ENCODE measurements around the gene AFF1. TPM values are rescaled to one million over a fixed set of nuclear protein-coding genes. Genes with fewer than 3 reads are reported as not detected.
A peak's percentile ranks its signal among the peaks of the same experiment; 100 is the strongest.
"Not testable (repeated sequence)": the region's sequence is repeated elsewhere in the genome, so short reads cannot be mapped to it uniquely, and the experiment has no call there.

Gene AFF1
- total RNA-seq, 3 donors from 2014 or later: 20.0 to 35.5 (median 26.5) TPM

GRCh38 chr4:86973668-86974067 lies 38.9 kb downstream of the AFF1 start:
- Mint-ChIP-seq H3K27me3 (ENCODE audit: low read depth) (no peaks in the 10 kb centered on the region), H3K9me3 (no peaks in the 10 kb centered on the region), H3K4me3 (no peak overlapping the region), H3K4me1 (ENCODE audit: low read depth) (peaks cover 61% of the 10 kb centered on the region), H3K36me3 (ENCODE audit: insufficient read depth) (peaks cover 3% of the 10 kb centered on the region)
- no peak for ATAC-seq
- no peak for DNase-seq

GRCh38 chr4:86974551-86974994 lies 39.8 kb downstream of the AFF1 start:
- peaks cover 68% of the 10 kb centered on the region for H3K4me1 Mint-ChIP-seq (ENCODE audit: low read depth)
- no peaks in the 10 kb centered on the region for H3K27me3 Mint-ChIP-seq (ENCODE audit: low read depth)
- no peaks in the 10 kb centered on the region for H3K9me3 Mint-ChIP-seq
- H3K36me3 Mint-ChIP-seq (ENCODE audit: insufficient read depth): peaks cover 3% of the 10 kb centered on the region
- DNase-seq (no peak), ATAC-seq (peak in 1 of 2 donors; percentile 26)
- H3K4me3 Mint-ChIP-seq: no peak overlapping the region

- DNase-seq (no peak), ATAC-seq (no peak)
- Mint-ChIP-seq H3K4me3 (no peak overlapping the region), H3K27me3 (ENCODE audit: low read depth) (no peaks in the 10 kb centered on the region), H3K9me3 (no peaks in the 10 kb centered on the region), H3K4me1 (ENCODE audit: low read depth) (peaks cover 63% of the 10 kb centered on the region), H3K36me3 (ENCODE audit: insufficient read depth) (no peaks in the 10 kb centered on the region)
Measured at GRCh38 chr4:86975927-86976326, 41.1 kb downstream of the AFF1 start.

- ATAC-seq (peak; percentile 32 to 33), DNase-seq (no peak)
- Mint-ChIP-seq H3K4me3 (no peak overlapping the region), H3K36me3 (ENCODE audit: insufficient read depth) (peaks cover 2% of the 10 kb centered on the region), H3K27me3 (ENCODE audit: low read depth) (no peaks in the 10 kb centered on the region), H3K4me1 (ENCODE audit: low read depth) (peaks cover 61% of the 10 kb centered on the region), H3K9me3 (no peaks in the 10 kb centered on the region)
Measured at GRCh38 chr4:86976801-86977485, 42.1 kb downstream of the AFF1 start.

GRCh38 chr4:86977621-86978184 lies 42.9 kb downstream of the AFF1 start:
- Mint-ChIP-seq H3K4me1 (ENCODE audit: low read depth) (peaks cover 63% of the 10 kb centered on the region), H3K4me3 (no peak overlapping the region), H3K9me3 (no peaks in the 10 kb centered on the region), H3K27me3 (ENCODE audit: low read depth) (no peaks in the 10 kb centered on the region), H3K36me3 (ENCODE audit: insufficient read depth) (peaks cover 4% of the 10 kb centered on the region)
- no peak for DNase-seq
- peak; percentile 70 to 86 for ATAC-seq

GRCh38 chr4:86978709-86979108 lies 43.9 kb downstream of the AFF1 start:
- Mint-ChIP-seq H3K36me3 (ENCODE audit: insufficient read depth) (peaks cover 4% of the 10 kb centered on the region), H3K9me3 (no peaks in the 10 kb centered on the region), H3K4me3 (no peak overlapping the region), H3K4me1 (ENCODE audit: low read depth) (peaks cover 54% of the 10 kb centered on the region), H3K27me3 (ENCODE audit: low read depth) (no peaks in the 10 kb centered on the region)
- ATAC-seq (no peak), DNase-seq (no peak)

GRCh38 chr4:86980230-86980629 lies 45.4 kb downstream of the AFF1 start:
- Mint-ChIP-seq H3K4me3 (no peak overlapping the region), H3K4me1 (ENCODE audit: low read depth) (peaks cover 43% of the 10 kb centered on the region), H3K9me3 (no peaks in the 10 kb centered on the region), H3K36me3 (ENCODE audit: insufficient read depth) (peaks cover 4% of the 10 kb centered on the region), H3K27me3 (ENCODE audit: low read depth) (no peaks in the 10 kb centered on the region)
- DNase-seq (no peak), ATAC-seq (no peak)

- Mint-ChIP-seq H3K36me3 (ENCODE audit: insufficient read depth) (peaks cover 4% of the 10 kb centered on the region), H3K9me3 (no peaks in the 10 kb centered on the region), H3K4me1 (ENCODE audit: low read depth) (peaks cover 34% of the 10 kb centered on the region), H3K27me3 (ENCODE audit: low read depth) (no peaks in the 10 kb centered on the region), H3K4me3 (no peak overlapping the region)
- DNase-seq: no peak
- ATAC-seq: peak; percentile 32 to 39
Measured at GRCh38 chr4:86981789-86982188, 47.0 kb downstream of the AFF1 start.

GRCh38 chr4:86985852-86986251 lies 51.0 kb downstream of the AFF1 start:
- Mint-ChIP-seq H3K4me1 (ENCODE audit: low read depth) (peaks cover 16% of the 10 kb centered on the region), H3K36me3 (ENCODE audit: insufficient read depth) (peaks cover 21% of the 10 kb centered on the region)
- H3K9me3 Mint-ChIP-seq; ATAC-seq; DNase-seq; H3K4me3 Mint-ChIP-seq; H3K27me3 Mint-ChIP-seq (ENCODE audit: low read depth): not testable (repeated sequence)

- H3K4me3 Mint-ChIP-seq; DNase-seq; H3K27me3 Mint-ChIP-seq (ENCODE audit: low read depth); ATAC-seq; H3K9me3 Mint-ChIP-seq; H3K4me1 Mint-ChIP-seq (ENCODE audit: low read depth): not testable (repeated sequence)
- peaks cover 21% of the 10 kb centered on the region for H3K36me3 Mint-ChIP-seq (ENCODE audit: insufficient read depth)
Measured at GRCh38 chr4:86989658-86990057, 54.8 kb downstream of the AFF1 start.

GRCh38 chr4:86990510-86990909 lies 55.7 kb downstream of the AFF1 start:
- H3K9me3 Mint-ChIP-seq: no peaks in the 10 kb centered on the region
- H3K36me3 Mint-ChIP-seq (ENCODE audit: insufficient read depth): peaks cover 23% of the 10 kb centered on the region
- peaks cover 8% of the 10 kb centered on the region for H3K4me1 Mint-ChIP-seq (ENCODE audit: low read depth)
- ATAC-seq (no peak), DNase-seq (no peak)
- H3K4me3 Mint-ChIP-seq: no peak overlapping the region
- no peaks in the 10 kb centered on the region for H3K27me3 Mint-ChIP-seq (ENCODE audit: low read depth)

- Mint-ChIP-seq H3K27me3 (ENCODE audit: low read depth) (no peaks in the 10 kb centered on the region), H3K9me3 (no peaks in the 10 kb centered on the region), H3K4me3 (no peak overlapping the region), H3K4me1 (ENCODE audit: low read depth) (peaks cover 8% of the 10 kb centered on the region), H3K36me3 (ENCODE audit: insufficient read depth) (peaks cover 25% of the 10 kb centered on the region)
- ATAC-seq: no peak
- DNase-seq: no peak
Measured at GRCh38 chr4:86991994-86992393, 57.2 kb downstream of the AFF1 start.

- H3K4me3 Mint-ChIP-seq: no peak overlapping the region
- no peak for ATAC-seq
Measured at GRCh38 chr4:86993909-86994681, 59.3 kb downstream of the AFF1 start.

GRCh38 chr4:86994686-86995085 lies 59.9 kb downstream of the AFF1 start:
- Mint-ChIP-seq H3K4me3 (no peak overlapping the region), H3K9me3 (no peaks in the 10 kb centered on the region), H3K4me1 (ENCODE audit: low read depth) (peaks cover 20% of the 10 kb centered on the region), H3K36me3 (ENCODE audit: insufficient read depth) (peaks cover 9% of the 10 kb centered on the region), H3K27me3 (ENCODE audit: low read depth) (no peaks in the 10 kb centered on the region)
- DNase-seq (no peak), ATAC-seq (no peak)

More at GRCh38 chr4:86993909-86994681, 59.3 kb downstream of the AFF1 start:
- Mint-ChIP-seq H3K27me3 (ENCODE audit: low read depth) (no peaks in the 10 kb centered on the region), H3K4me1 (ENCODE audit: low read depth) (peaks cover 16% of the 10 kb centered on the region), H3K36me3 (ENCODE audit: insufficient read depth) (peaks cover 15% of the 10 kb centered on the region), H3K9me3 (no peaks in the 10 kb centered on the region)
- DNase-seq: no peak
